Effector CD8-positive, alpha-beta T cell (primary cell): ENCODE measurements around the gene ATP2B1.

Source experiments
- DNase-seq: peaks from one replicate; lab custom pipeline; 2025; lab: John Stamatoyannopoulos, UW

ATP2B1 gene

DNA sequence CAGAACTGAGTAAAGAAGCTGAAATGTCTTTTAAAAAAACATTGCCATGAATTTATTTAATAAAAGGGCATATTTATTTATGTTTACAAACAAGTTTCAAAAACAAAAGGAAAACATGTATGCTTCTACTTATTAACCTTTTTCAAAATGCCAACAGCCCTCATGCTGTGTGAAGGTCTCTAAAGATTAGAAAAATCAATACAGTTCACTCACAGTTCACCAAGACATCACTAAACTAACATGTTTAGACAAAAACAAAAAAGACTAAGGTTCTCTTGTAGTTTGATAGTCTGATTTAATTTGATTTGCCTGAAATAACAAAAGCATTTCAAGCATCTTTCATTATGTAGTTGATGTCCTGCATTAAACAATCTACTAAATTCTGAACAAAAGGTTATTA is 118.9 kb downstream of the ATP2B1 start:
- DNase-seq = no peak

GRCh38 chr12:89578499-89578898 is 130.1 kb downstream of the ATP2B1 start:
- no peak for DNase-seq

DNA sequence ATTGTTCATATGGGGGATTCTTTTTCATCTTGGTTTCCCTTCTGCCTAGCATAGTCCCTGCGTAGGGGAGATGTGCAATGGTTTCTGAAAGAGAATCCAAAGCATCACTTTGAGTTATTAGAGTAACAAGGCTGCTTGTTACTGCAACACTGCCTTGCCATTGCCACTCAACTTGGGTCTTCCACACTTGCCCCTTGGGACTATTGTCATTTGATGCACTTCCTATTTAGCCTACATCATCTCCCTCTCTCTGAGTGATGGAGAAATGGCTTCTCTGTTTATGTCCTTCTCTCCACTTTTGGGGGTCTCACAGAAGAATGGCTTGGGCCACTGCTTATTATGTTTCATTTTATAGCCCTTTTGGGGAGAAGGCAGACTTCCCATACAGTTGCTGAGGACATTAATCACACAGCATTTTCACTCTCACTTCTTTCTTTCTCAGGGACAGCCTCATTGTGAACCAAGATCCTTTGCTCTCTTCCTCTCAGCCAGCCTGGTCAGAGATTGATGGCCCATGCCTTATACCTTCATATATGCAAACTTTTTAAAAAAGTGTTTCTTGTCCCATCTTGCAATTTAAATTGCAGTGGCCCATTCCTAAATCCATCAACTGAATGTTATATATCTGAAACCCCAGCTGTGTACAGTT is 131.9 kb downstream of the ATP2B1 start:
- DNase-seq = no peak

DNA sequence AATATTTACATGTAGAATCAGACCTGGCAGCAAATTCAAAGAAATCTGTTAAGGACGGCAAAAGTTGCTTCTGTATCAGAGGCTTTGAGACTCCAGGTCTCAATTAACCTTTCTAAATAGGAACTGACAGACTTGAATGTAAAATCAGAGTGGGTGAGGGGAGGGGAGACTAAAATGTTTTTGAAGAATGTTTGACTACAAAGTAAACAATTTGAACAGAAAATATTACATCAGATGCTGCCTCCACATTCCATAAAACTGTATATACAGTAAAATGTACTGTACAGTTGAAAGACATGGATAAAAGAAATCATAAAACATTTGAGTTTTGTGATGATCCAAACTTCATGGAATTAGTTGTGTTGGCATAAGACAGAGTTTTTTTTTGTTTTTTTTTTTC is 133.3 kb downstream of the ATP2B1 start:
- DNase-seq = no peak

- no peak for DNase-seq
Observed at GRCh38 chr12:89574736-89575208, 133.9 kb downstream of the ATP2B1 start.

DNA sequence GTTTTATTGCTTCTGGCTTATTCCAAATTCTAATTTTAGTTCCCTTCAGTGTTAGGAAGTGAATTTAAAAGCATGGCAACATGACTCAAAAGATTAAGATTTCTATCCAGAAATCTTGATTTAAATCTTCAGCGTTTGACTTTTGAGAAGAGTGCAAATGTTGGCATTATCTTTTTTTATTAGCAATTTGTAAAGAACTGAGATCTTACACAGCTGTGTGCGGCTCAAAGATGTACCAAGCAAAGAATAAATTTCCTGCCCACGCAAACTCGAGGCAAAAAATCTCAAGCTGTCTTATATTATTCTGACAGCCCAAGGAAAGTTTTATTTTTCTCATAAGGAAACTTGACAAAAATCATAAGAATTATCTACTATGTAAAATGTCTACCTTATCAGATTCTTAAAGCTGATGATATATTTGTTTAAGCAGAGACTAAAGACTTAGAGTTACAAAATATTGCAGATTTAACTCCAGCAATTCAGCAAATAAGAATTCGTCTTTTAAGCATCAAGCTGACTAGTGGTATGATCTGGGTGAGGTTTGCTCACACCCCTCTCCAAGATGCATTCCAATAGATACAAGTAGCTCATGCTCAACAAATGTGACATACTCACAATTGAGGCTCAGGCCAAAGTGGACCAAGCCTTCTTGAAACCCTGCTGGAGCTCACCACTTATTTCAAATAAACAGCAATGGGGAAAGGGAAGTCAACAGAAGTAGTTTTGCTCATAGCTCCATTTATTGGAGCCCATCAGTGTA is 135.4 kb downstream of the ATP2B1 start:
- no peak for DNase-seq

- no peak for DNase-seq
Observed at GRCh38 chr12:89571491-89572195, 137.0 kb downstream of the ATP2B1 start.

GRCh38 chr12:89568484-89568883 is 140.2 kb downstream of the ATP2B1 start:
- DNase-seq = no peak

DNA sequence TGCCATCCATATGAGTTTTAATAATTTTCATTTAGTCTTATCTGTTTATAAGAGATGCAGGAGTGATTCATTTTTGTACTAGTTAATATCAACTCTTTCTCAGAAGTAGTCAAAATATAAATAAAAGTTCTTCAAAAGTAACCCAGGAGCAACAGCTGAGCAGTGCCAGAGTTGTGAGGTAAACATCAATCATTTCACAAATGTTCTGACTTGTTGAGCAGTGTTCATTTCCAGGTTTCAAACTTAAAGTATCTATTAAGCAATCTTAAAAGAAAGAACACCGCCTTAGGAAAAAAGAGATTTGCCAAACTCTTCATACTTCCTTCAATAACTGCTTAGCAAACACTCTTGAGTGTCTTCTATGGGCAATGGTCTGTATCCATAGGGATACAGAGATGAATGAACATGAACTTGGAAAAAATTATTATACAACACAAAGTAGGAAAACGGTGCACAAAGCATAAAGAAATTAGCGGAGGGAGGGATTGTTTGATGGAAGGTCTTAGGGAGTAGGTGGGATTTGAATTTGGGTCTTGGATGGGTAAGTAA is 140.9 kb downstream of the ATP2B1 start:
- no peak for DNase-seq

- no peak for DNase-seq
Observed at GRCh38 chr12:89566615-89567014, 142.0 kb downstream of the ATP2B1 start.

GRCh38 chr12:89565002-89565401 is 143.6 kb downstream of the ATP2B1 start:
- DNase-seq = no peak

DNA sequence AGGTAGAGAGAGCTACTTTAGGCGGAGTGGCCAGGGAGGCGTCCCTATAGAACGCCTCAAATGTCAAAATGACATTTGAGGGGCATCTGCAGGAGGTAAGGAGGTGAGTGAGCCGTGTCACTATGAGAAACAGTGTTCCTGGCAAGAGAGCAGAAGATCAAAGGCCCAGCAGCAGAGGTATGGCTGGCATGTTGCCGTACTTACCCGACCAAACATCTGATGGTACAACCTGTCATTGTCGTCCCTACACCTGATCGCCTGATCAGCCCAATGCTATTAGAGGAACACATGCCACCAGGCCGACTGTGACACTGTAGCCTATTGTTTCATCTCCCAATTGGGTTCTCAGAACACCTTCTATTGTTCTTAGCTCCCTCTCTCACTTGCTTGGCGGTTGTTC is 148.9 kb downstream of the ATP2B1 start:
- DNase-seq = no peak

- DNase-seq = no peak
Observed at GRCh38 chr12:89556976-89557375, 151.7 kb downstream of the ATP2B1 start.

GRCh38 chr12:89552376-89552775 is 156.3 kb downstream of the ATP2B1 start:
- no peak for DNase-seq

- DNase-seq = no peak
Observed at GRCh38 chr12:89551747-89552146, 156.9 kb downstream of the ATP2B1 start.

GRCh38 chr12:89547101-89547500 is 161.5 kb downstream of the ATP2B1 start:
- DNase-seq = no peak

DNA sequence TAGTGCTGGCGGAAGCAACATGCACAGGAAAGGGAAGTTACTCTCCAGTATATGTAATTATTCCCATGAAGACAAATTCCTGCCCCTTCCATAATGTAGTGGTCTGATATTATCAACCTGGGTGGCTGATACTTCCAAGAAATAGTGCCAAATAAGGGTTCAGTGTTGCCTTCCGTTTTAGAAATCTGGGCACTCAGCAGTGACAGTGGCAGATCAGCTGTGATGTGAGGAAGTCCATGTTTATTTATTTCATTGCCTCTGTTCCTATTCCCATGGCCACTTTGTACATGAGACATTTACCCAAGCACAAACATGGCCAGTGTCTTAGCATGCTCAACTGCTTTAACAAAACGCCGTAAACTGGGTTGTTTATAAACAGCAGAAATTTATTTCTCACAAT is 162.5 kb downstream of the ATP2B1 start:
- no peak for DNase-seq

GRCh38 chr12:89544681-89545184 is 163.9 kb downstream of the ATP2B1 start:
- DNase-seq = no peak

DNA sequence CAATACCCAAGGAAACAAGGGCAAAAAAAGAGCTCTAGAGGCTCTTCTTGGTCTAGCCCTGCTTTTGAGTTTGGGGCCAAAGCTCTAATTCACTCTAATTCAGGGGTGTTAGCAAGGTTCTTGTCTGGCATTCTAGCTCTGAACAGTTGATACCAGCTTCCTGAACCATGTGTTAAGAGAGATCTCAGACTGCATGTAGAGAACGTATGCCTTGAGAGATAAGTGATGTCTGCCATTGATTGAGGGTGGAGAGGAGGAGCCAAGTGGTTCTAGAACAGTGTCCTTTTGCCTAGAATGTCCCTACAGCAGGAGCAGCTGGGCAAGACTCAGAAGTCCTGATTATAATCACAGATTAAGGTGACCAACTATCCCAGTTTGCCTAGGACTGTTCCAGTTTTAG is 164.6 kb downstream of the ATP2B1 start:
- no peak for DNase-seq

DNA sequence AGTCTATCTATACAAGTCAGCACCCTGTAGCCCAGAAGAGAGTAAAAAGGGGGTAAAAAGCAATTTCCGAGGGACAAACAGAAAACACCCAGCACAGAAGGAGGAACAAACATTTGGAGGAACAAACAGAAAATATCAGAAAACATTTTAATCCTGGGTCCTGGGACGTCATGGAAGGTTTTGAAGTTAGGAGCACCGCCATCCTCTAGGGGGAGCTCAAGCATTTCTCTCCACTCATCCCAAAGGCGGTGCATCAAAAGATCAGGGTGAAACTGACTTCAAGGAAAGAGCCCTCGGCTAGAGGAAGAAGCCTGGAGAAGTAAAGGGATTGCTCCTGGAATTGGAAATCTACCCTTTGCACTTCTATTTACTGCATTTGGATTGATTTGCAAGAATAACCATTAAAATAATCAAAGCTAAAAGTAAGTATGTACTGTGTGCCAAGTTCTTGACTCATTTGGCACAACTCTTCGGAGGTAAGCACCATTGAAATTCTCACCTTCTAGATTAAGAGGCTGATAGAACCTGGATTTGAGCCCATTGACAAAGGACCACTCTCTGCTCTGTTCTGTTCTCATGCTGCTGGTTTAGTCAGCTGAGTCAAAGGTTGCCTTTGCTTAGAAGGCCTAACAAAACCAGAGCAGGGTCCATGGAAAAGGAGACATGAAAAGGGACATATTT is 165.6 kb downstream of the ATP2B1 start:
- DNase-seq = peak; percentile 21

- no peak for DNase-seq
Observed at GRCh38 chr12:89542236-89542635, 166.4 kb downstream of the ATP2B1 start.

- DNase-seq = no peak
Observed at GRCh38 chr12:89540586-89540985, 168.1 kb downstream of the ATP2B1 start.
